Transverse colon (tissue), 4 donors: ENCODE measurements around the gene DLG2.

Source experiments
- CTCF ChIP-seq, 5 experiments: fragments of 200-600 bp in 3 of 5; fragments of 450-650 bp in 2 of 5; sonication (generic) in 3 of 5; IDR thresholded peaks; 1 replicate in 2 of 5; 2 replicates in 3 of 5; pipeline ENCODE4 v1.5.1; 2016 to 2017; ENCODE audit warnings: antibody characterized with exemption in 5 of 5, inconsistent platforms in 3 of 5, mild to moderate bottlenecking in 2 of 5, moderate library complexity in 1 of 5
- POLR2A ChIP-seq: fragments of 450-650 bp; IDR thresholded peaks from one replicate; pipeline ENCODE4 v1.6.1; 2016; ENCODE audit warnings: antibody characterized with exemption, mild to moderate bottlenecking, moderate library complexity
- POLR2AphosphoS5 ChIP-seq, 3 donors: sonication (generic); formaldehyde crosslinking; IDR thresholded peaks; one replicate each; pipeline ENCODE4 v1.6.1; 2016; ENCODE audit warnings: antibody characterized with exemption in 3 of 3

- TF ChIP-seq CTCF (IDR thresholded peaks at IDR 0.05): no peak
- TF ChIP-seq POLR2AphosphoS5 (IDR thresholded peaks at IDR 0.05): no peak
- no peak for TF ChIP-seq POLR2A
Observed at GRCh38 chr11:85444479-85444878, 182.7 kb downstream of the DLG2 start.
